Kidney (tissue), 14 donors: ENCODE results near the gene DAB1. TPM values are rescaled to one million over a fixed set of nuclear protein-coding genes. Genes with fewer than 3 reads are reported as not detected.

ENCODE experiments used
- DNase-seq, 5 donors: peaks; one replicate each; pipeline ENCODE4 v3.0.0-alpha.2; 2013 to 2020
- FAIRE-seq: peaks from 2 replicates; lab custom pipeline; 2012; peaks lifted over from hg19 to GRCh38; lab: Jason Lieb, UNC
- H3K27ac ChIP-seq, 2 donors: one replicate each; pipeline ENCODE4 v1.7.0; 2013; ENCODE audit warnings: low read depth in 2 of 2, low read length in 2 of 2, inconsistent platforms in 1 of 2
- H3K27me3 ChIP-seq: one replicate; pipeline ENCODE4 v1.7.1; 2013; ENCODE audit warnings: low read length, inconsistent platforms; ENCODE audit not compliant: control insufficient read depth, insufficient read depth
- H3K36me3 ChIP-seq, 3 donors: one replicate each; pipeline versions ENCODE4 v1.7.0 to v1.7.1; 2013; ENCODE audit warnings: low read length in 3 of 3, control low read depth in 1 of 3, inconsistent platforms in 1 of 3; ENCODE audit not compliant: insufficient read depth in 3 of 3, control insufficient read depth in 2 of 3
- H3K4me1 ChIP-seq, 3 donors: one replicate each; pipeline versions ENCODE4 v1.7.0 to v1.7.1; 2013; ENCODE audit warnings: low read length in 3 of 3, inconsistent platforms in 1 of 3, low read depth in 1 of 3; ENCODE audit not compliant: control insufficient read depth in 2 of 3, insufficient read depth in 2 of 3
- H3K4me3 ChIP-seq, 3 donors: one replicate each; pipeline versions ENCODE4 v1.7.0 to v1.8.1; 2013; ENCODE audit warnings: low read length in 3 of 3, control low read depth in 1 of 3, inconsistent platforms in 1 of 3
- H3K9ac ChIP-seq, 3 donors: one replicate each; pipeline versions ENCODE4 v1.7.0 to v1.7.1; 2013; ENCODE audit warnings: low read length in 3 of 3, control low read depth in 1 of 3, inconsistent platforms in 1 of 3
- H3K9me3 ChIP-seq, 3 donors: one replicate each; pipeline versions ENCODE4 v1.7.0 to v1.7.1; 2013; ENCODE audit warnings: low read length in 3 of 3, control low read depth in 1 of 3, inconsistent platforms in 1 of 3; ENCODE audit not compliant: control insufficient read depth in 2 of 3, insufficient read depth in 1 of 3
- intact Hi-C: fragments of 100-400 bp; cut with DNase I; formaldehyde crosslinking; loops from one replicate; pipeline ENCODE4 v1.11.1; 2022
- polyA plus RNA-seq: library from polyadenylated mRNA; stranded (reverse); fragments of 350-450 nt; fragmentation: Illumina TruSeq; extraction: RNeasy Lipid Tissue Mini Kit (QIAGEN cat#74804); gene quantifications from one replicate; pipeline ENCODE4 v1.2.3, GENCODE V29; 2014; ENCODE audit warnings: low read depth, low replicate concordance; ENCODE audit not compliant: insufficient read depth
- total RNA-seq: library from RNA; stranded (reverse); fragmentation: NEBNext Ultra II Directional; extraction: Animal tissue kit (Norgen Biotek cat#: 25700); gene quantifications from one replicate; pipeline ENCODE4 v1.2.1, GENCODE V29; 2021
- TF ChIP-seq, protein P1 (sequence below): IDR thresholded peaks from 3 replicates; pipeline ENCODE4 v1.5.1; 2012; ENCODE audit warnings: mild to moderate bottlenecking, moderate library complexity, borderline replicate concordance; ENCODE audit not compliant: insufficient read depth; ENCODE audit errors: extremely low read depth
- donor health status: control.
- donor health status: control.
- donor health status: control.
- donor health status: control.
- donor health status: control.
- donor health status: DM: yes; HTN: yes; CAD: no.
- donor health status: Normal renal cell carcinoma (clear cell type).

Gene DAB1
- total and polyA plus RNA-seq, 2 donors from 2014 or later, result 2.3 TPM; not detected in 1

- no peak overlapping the region for H3K9ac ChIP-seq
- H3K4me3 ChIP-seq, result no peak overlapping the region
- intact Hi-C loops, result no loop called here
- H3K27ac ChIP-seq, result no peak overlapping the region
- H3K27me3 ChIP-seq, result no peaks in the 10 kb centered on the region
- no peak for FAIRE-seq
- TF ChIP-seq, protein P1, sequence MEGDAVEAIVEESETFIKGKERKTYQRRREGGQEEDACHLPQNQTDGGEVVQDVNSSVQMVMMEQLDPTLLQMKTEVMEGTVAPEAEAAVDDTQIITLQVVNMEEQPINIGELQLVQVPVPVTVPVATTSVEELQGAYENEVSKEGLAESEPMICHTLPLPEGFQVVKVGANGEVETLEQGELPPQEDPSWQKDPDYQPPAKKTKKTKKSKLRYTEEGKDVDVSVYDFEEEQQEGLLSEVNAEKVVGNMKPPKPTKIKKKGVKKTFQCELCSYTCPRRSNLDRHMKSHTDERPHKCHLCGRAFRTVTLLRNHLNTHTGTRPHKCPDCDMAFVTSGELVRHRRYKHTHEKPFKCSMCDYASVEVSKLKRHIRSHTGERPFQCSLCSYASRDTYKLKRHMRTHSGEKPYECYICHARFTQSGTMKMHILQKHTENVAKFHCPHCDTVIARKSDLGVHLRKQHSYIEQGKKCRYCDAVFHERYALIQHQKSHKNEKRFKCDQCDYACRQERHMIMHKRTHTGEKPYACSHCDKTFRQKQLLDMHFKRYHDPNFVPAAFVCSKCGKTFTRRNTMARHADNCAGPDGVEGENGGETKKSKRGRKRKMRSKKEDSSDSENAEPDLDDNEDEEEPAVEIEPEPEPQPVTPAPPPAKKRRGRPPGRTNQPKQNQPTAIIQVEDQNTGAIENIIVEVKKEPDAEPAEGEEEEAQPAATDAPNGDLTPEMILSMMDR, result no peak
- H3K4me1 ChIP-seq, result no peaks in the 10 kb centered on the region
- H3K9me3 ChIP-seq, result no peaks in the 10 kb centered on the region
- H3K36me3 ChIP-seq, result no peaks in the 10 kb centered on the region
- DNase-seq, result no peak
Observed at GRCh38 chr1:57337623-57338022, 86.2 kb downstream of the DAB1 start.

DNA sequence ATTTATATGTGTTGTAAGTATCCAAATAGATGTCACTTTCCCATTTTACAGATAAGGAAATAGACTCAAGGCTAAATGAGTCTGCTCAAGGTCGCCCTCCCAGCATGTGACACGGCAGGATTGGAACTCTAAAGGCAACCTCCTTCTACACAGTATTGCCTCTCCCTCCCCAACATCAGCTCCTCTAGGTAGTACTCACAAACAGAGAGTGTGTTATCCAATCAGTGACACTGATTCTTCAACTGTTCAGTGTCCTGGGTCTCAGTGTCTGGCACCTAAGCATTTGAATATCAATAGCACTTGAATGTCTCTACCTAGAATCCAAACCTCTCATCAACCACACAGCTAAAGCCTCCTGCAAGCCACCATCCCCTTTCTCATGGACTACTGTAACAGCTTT, 87.1 kb downstream of the DAB1 start:
- H3K9me3 ChIP-seq, result no peaks in the 10 kb centered on the region
- H3K4me3 ChIP-seq, result no peak overlapping the region
- H3K36me3 ChIP-seq, result no peaks in the 10 kb centered on the region
- DNase-seq (no peak), FAIRE-seq (no peak)
- no peak overlapping the region for H3K27ac ChIP-seq
- no peaks in the 10 kb centered on the region for H3K27me3 ChIP-seq
- intact Hi-C loops, result no loop called here
- TF ChIP-seq, protein P1, result no peak
- no peak overlapping the region for H3K9ac ChIP-seq
- H3K4me1 ChIP-seq, result no peaks in the 10 kb centered on the region

GRCh38 chr1:57331620-57332019, 92.2 kb downstream of the DAB1 start:
- no peaks in the 10 kb centered on the region for H3K4me1 ChIP-seq
- no peak overlapping the region for H3K4me3 ChIP-seq
- no peaks in the 10 kb centered on the region for H3K36me3 ChIP-seq
- H3K27ac ChIP-seq, result no peak overlapping the region
- no peak overlapping the region for H3K9ac ChIP-seq
- no peaks in the 10 kb centered on the region for H3K27me3 ChIP-seq
- intact Hi-C loops, result no loop called here
- TF ChIP-seq, protein P1, result no peak
- FAIRE-seq, result no peak
- no peak for DNase-seq
- no peaks in the 10 kb centered on the region for H3K9me3 ChIP-seq

- H3K27ac ChIP-seq, result no peak overlapping the region
- H3K4me1 ChIP-seq, result no peaks in the 10 kb centered on the region
- DNase-seq (no peak), FAIRE-seq (no peak)
- no peak overlapping the region for H3K9ac ChIP-seq
- no peaks in the 10 kb centered on the region for H3K9me3 ChIP-seq
- no peaks in the 10 kb centered on the region for H3K36me3 ChIP-seq
- TF ChIP-seq, protein P1, result no peak
- H3K4me3 ChIP-seq, result no peak overlapping the region
- no peaks in the 10 kb centered on the region for H3K27me3 ChIP-seq
- intact Hi-C loops, result no loop called here
Observed at GRCh38 chr1:57329937-57330336, 93.9 kb downstream of the DAB1 start.
